DMS79 (cell line): ENCODE measurements around the gene MS4A14.
"Not testable (repeated sequence)": the region's sequence is repeated elsewhere in the genome, so short reads cannot be mapped to it uniquely, and the experiment has no call there.

ENCODE experiments used
- DNase-seq: peaks from one replicate; lab custom pipeline; 2025; lab: John Stamatoyannopoulos, UW

The MS4A14 gene

DNA sequence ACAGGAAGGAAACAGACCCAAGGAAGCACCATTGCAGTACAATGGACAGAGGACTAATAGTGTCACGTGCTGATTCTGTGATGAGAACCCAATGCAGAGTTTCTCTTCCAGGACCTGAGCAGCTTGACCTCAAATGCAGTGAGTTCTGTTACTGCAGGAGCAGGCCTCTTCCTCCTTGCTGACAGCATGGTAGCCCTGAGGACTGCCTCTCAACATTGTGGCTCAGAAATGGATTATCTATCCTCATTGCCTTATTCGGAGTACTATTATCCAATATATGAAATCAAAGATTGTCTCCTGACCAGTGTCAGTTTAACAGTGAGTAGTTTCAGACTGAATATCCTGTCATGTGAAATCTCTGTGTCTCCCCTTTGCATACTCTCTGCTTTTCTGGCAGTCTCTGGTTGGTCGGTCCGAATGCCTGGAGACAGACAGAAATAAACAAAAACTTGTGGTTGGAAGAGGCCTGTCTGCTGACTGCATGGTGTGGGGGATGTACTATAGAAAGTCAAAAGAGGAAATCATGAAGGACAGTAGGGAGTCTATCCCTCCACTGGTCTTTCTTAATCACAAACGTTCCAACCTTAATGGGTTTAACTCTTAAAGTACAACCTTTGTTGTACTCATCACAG lies 6.9 kb upstream of the MS4A14 start:
- DNase-seq: no peak

- DNase-seq: no peak
Measured at GRCh38 chr11:60390419-60390818, 5.8 kb upstream of the MS4A14 start.

GRCh38 chr11:60392361-60392760 lies 3.9 kb upstream of the MS4A14 start:
- DNase-seq: no peak

DNA sequence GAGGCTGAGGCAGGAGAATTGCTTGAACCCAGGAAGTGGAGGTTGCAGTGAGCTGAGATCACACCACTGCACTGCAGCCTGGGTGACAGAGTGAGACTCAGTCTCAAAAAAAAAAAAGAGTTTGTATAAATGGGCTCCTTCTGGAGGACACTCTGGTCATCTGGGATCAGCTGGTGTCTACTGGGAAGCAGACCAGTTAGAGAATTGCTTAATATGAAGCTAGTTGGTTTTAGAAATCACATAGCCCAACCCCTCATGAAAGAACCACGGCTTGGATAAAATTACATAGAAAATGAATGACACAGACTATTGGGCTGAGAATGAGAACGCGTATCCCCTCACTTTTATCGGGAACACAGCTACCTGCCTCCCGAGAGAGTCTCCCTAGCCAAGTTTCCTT lies 3.2 kb upstream of the MS4A14 start:
- no peak for DNase-seq

DNA sequence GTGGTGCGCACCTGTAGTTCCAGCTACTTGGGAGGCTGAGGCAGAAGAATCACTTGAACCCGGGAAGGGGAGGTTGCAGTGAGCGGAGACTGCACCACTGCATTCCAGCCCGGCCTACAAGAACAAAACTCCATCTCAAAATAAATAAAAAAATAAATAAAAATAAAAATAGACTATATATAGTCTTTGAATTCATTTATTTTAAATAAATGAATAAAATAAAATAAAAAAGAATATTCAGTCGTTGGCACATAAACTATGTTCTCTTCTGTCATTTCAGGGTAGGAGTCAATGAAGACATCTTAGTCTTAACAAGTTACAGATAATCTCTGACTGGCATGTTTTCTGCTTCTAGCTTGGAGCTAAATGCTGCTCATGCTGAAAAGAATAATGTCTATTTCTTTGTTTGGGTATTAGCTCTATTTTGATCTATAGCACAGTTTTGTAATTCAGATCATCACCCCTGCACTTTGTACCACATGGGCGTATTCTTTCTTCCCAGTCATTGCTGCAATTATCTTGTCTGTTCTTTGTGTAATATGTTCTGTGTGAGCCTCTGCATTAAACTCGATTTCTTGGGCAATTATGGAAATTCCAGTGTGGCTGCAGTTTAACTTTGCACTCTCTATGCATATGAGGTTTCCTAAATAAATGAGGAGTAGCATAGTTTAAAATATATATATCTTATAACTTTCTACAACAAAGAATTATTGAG lies 1.4 kb upstream of the MS4A14 start:
- DNase-seq: no peak

- DNase-seq: no peak
Measured at GRCh38 chr11:60396799-60397198, 540 bp downstream of the MS4A14 start.

- no peak for DNase-seq
Measured at GRCh38 chr11:60420015-60420414, 23.8 kb downstream of the MS4A14 start.

GRCh38 chr11:60422609-60423008 lies 26.4 kb downstream of the MS4A14 start:
- DNase-seq: no peak

- DNase-seq: no peak
Measured at GRCh38 chr11:60428517-60428916, 32.3 kb downstream of the MS4A14 start.

DNA sequence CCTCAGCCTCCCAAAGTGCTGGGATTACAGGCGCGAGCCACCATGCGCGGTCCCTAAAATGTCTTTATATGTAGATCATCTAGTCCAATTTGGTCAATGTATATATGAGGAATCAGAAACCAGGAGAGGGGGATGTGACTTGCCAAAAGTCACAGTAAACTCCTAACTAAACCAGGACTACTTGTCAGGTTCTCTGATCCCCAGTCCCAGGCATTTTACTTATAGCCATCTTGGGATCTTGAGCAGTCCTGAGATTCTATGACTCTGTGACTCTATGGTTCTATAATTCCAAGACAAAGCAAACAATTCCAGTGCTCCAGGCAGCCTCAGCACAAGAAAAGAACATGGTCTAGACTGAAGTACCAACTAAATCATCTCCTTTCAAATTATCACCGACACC lies 33.0 kb downstream of the MS4A14 start, which contains the start of gene MS4A5:
Gene MS4A5, plus strand, starts transcription at position 301 of the 400 bp plus-strand sequence. CDS start 103 bp downstream, outside the sequence.
- DNase-seq: no peak

DNA sequence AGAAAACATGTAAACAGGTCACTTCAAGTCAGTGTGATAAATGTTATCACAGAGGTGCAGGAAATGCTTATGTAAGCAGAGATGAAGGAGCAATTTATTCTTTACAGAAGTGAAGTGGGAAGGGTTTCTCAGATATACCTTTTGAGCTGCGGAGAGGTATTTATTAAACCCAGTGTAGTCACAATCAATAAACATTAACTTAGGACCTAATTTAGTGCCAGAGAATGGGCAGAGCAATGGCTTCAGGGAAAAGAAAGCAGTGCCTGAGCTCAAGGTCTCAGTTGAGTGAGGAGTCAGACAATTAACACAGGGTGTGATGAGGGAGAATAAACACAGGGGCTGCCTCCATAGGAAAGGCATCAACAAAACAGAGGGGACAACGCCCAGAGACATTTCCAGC lies 35.0 kb downstream of the MS4A14 start:
- no peak for DNase-seq

- DNase-seq: no peak
Measured at GRCh38 chr11:60433401-60433800, 37.1 kb downstream of the MS4A14 start.

GRCh38 chr11:60447070-60447469 lies 50.8 kb downstream of the MS4A14 start:
- DNase-seq: no peak

GRCh38 chr11:60447846-60448245 lies 51.6 kb downstream of the MS4A14 start:
- DNase-seq: no peak

DNA sequence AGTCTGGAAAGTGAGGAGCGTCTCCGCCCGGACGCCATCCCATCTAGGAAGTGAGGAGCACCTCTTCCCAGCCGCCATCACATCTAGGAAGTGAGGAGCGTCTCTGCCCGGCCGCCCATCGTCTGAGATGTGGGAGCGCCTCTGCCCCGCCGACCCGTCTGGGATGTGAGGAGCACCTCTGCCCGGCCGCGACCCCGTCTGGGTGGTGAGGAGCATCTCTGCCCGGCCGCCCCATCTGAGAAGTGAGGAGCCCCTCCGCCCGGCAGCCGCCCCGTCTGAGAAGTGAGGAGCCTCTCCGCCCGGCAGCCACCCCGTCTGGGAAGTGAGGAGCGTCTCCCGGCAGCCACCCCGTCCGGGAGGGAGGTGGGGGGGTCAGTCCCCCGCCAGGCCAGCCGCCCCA lies 54.9 kb downstream of the MS4A14 start:
- not testable (repeated sequence) for DNase-seq

DNA sequence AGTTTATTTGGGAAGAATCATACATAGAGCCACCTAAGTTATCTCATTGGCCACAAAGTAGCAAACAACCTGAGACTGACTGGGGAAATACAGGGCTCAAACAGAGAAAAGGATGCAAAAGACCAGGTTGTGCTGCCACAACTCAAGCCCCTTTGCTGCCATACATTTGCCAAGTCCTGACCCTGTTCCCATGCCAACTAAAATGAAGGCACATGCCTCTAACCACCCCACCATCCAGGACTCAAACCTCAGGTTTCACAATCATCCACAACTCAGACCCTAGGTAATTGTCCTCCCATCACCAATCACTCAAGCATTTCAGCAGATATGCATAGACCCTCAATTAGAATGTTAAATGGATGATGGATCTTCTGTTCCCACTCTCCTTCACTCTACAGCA lies 58.0 kb downstream of the MS4A14 start:
- no peak for DNase-seq

DNA sequence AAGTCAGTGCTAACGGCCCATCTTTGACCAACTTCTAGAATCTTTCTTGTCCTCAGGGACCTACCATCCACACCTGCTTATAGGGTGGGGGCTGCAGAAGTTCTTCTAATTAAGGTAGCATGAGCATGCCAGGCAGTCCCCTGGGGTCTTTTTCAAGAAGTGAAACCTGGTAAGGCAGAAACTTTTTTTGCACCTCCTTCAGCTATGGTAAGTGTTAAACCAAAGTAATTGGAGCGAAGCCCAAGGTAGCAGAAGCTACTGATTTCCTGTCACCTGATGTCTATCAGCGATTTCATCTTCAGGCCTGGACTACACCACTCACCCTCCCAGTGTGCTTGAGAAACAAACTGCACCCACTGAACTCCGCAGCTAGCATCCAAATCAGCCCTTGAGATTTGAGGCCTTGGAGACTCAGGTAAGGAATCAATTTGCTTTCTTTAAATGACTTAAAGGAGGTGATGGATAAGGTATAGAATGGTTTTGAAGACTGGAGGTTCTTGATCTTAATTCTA lies 59.3 kb downstream of the MS4A14 start, which contains the start of gene MS4A1:
Gene MS4A1, plus strand, starts transcription at position 317 of the 512 bp plus-strand sequence. CDS start 6,528 bp downstream, outside the sequence.
- DNase-seq: no peak

DNA sequence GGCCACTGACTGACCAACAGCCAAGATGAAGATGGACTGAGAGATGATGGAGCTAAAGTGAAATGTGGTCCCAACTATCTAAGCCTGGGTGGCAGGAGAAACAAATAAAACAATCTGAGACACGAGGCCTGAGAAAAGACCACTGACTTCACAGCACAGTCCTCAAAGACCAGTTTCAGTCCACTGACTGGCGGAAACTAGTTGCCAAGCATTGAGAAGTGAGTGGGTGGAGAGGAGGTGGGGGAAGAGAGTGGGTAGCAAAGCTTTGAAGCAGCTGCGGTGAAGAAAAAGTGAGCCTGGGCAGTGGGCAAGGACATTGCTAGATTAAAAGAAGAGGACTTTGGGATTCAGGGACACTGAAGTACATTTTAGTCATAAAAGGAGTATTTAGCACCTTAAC lies 61.3 kb downstream of the MS4A14 start:
- no peak for DNase-seq

DNA sequence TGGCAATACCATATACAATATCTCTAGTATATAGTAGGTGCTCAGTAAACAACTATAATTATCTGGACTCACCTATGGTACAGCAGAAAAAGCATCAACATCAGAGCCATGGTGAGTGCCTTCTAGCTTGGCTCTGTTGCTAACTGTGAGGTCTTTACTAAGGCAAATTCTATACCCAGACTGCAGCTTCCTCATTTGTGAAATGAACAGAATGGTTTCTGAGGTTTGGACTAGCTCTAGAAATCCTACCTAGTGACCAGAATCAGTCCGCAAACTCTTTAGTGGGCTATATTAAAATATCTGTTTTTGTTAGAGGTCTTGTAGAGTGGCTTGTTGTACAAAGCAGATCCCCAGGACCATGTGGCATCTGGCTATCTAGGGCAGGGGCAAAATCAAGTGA lies 63.1 kb downstream of the MS4A14 start:
- no peak for DNase-seq
